HepG2 (cell line): ENCODE results near the gene DNAI4. TPM values are rescaled to one million over a fixed set of nuclear protein-coding genes. Genes with fewer than 3 reads are reported as not detected.
A peak's percentile ranks its signal among the peaks of the same experiment; 100 is the strongest.

Source experiments
- ASH2L ChIP-seq: fragments of 300-600, 200-600 bp; sonication (generic); IDR thresholded peaks from 2 replicates; pipeline ENCODE4 v1.7.0; 2017; ENCODE audit warnings: low read depth, mild to moderate bottlenecking, moderate library complexity, mixed read lengths, low read length; ENCODE audit not compliant: insufficient read length
- ATF3 ChIP-seq: sonication (generic); formaldehyde crosslinking; IDR thresholded peaks from 2 replicates; pipeline ENCODE4 v1.4.0; 2020; ENCODE audit warnings: missing genetic modification reagents
- CEBPG ChIP-seq: IDR thresholded peaks from 2 replicates; pipeline ENCODE4 v1.6.1; 2016
- HNF4G ChIP-seq, 2 experiments: sonication (generic) in 1 of 2; formaldehyde crosslinking in 1 of 2; IDR thresholded peaks; 2 replicates each; pipeline versions ENCODE4 v1.4.0 to v1.6.1; 2011 to 2020; ENCODE audit warnings: borderline replicate concordance in 2 of 2, low read depth in 2 of 2, mild to moderate bottlenecking in 2 of 2, low read length in 1 of 2, missing genetic modification reagents in 1 of 2, moderate library complexity in 1 of 2
- KMT2A ChIP-seq: sonication (generic); formaldehyde crosslinking; IDR thresholded peaks from 2 replicates; pipeline ENCODE4 v1.4.0; 2020; ENCODE audit warnings: missing genetic modification reagents
- KMT2B ChIP-seq: IDR thresholded peaks from 2 replicates; pipeline ENCODE4 v1.6.1; 2016; ENCODE audit warnings: missing genetic modification reagents, missing compliant biosample characterization
- PHF20 ChIP-seq: sonication (generic); formaldehyde crosslinking; IDR thresholded peaks from 2 replicates; pipeline ENCODE4 v1.5.0; 2020; ENCODE audit warnings: mild to moderate bottlenecking, missing genetic modification reagents
- PHF21A ChIP-seq: sonication (generic); formaldehyde crosslinking; IDR thresholded peaks from 2 replicates; pipeline ENCODE4 v1.5.0; 2020; ENCODE audit warnings: mild to moderate bottlenecking, missing genetic modification reagents
- SP2 ChIP-seq: sonication (generic); formaldehyde crosslinking; IDR thresholded peaks from 2 replicates; pipeline ENCODE4 v1.5.1; 2020; ENCODE audit warnings: mild to moderate bottlenecking, missing genetic modification reagents
- THAP8 ChIP-seq: sonication (generic); formaldehyde crosslinking; IDR thresholded peaks from 2 replicates; pipeline ENCODE4 v1.5.1; 2020; ENCODE audit warnings: missing genetic modification reagents, mild to moderate bottlenecking, borderline replicate concordance
- ZBTB25 ChIP-seq: IDR thresholded peaks from 2 replicates; pipeline ENCODE4 v1.6.1; 2018; ENCODE audit warnings: missing genetic modification reagents
- ZBTB40 ChIP-seq, 2 experiments: fragments of 450-650 bp in 1 of 2; sonication (generic) in 1 of 2; formaldehyde crosslinking in 1 of 2; IDR thresholded peaks; 2 replicates each; pipeline versions ENCODE4 v1.6.1 to v1.8.0; 2016 to 2022; ENCODE audit warnings: antibody characterized with exemption in 1 of 2, mild to moderate bottlenecking in 1 of 2, missing genetic modification reagents in 1 of 2
- ZBTB46 ChIP-seq: sonication (generic); formaldehyde crosslinking; IDR thresholded peaks from 2 replicates; pipeline ENCODE4 v1.4.0; 2020; ENCODE audit warnings: mild to moderate bottlenecking, missing genetic modification reagents, borderline replicate concordance
- ZNF619 ChIP-seq: sonication (generic); formaldehyde crosslinking; IDR thresholded peaks from 2 replicates; pipeline ENCODE4 v1.4.0; 2020; ENCODE audit warnings: mild to moderate bottlenecking, missing genetic modification reagents
- polyA plus RNA-seq, 8 experiments: library from polyadenylated mRNA; depleted of rRNA in 3 of 8; stranded (reverse) in 7 of 8; unstranded in 1 of 8; fragments of >200 nt; fragmentation: Illumina TruSeq in 4 of 8; extraction: Trizol in 4 of 8; gene quantifications; 2 replicates each; pipeline versions ENCODE4 v1.2.1 to v1.2.3, GENCODE V29; 2011 to 2016; ENCODE audit warnings: low read depth in 4 of 8, missing spikeins in 1 of 8, mixed read lengths in 1 of 8; ENCODE audit not compliant: insufficient read depth in 1 of 8
- total RNA-seq, 5 experiments: library from RNA; depleted of rRNA; stranded (reverse); fragments of >200 nt; fragmentation: Illumina TruSeq; extraction: Trizol; gene quantifications; 2 replicates each; pipeline ENCODE4 v1.2.3, GENCODE V29; 2016; ENCODE audit warnings: low read depth in 1 of 5

Gene DNAI4
- total and polyA plus RNA-seq, 2 of the 13 experiments (the other 11 are each of a cell fraction or from before 2014, with no cell fraction given) = 0.04 to 0.08 TPM

GRCh38 chr1:66924756-66925557 lies at the start of gene DNAI4, which contains the start of gene MIER1 (continued):
- TF ChIP-seq ASH2L (peak; percentile 85), KMT2B (CRISPR knock-in tag) (peak; percentile 79), CEBPG (CRISPR knock-in tag) (no peak), ZNF619 (no peak), ATF3 (no peak), ZBTB40 (IDR thresholded peaks at IDR 0.05) (no peak), ZBTB40 (CRISPR knock-in tag; IDR thresholded peaks at IDR 0.05) (no peak), PHF21A (peak; percentile 64; the same call in 1 of the 2 replicates), HNF4G (IDR thresholded peaks at IDR 0.05; ENCODE audit: borderline replicate concordance, low read depth, low read length) (no peak), HNF4G (CRISPR knock-in tag; IDR thresholded peaks at IDR 0.05; ENCODE audit: borderline replicate concordance, low read depth) (no peak; the same call in 1 of the 2 replicates), ZBTB25 (peak; percentile 62), KMT2A (CRISPR knock-in tag) (peak; percentile 61; the same call in 1 of the 2 replicates), THAP8 (CRISPR knock-in tag) (no peak), ZBTB46 (CRISPR knock-in tag) (no peak), PHF20 (CRISPR knock-in tag) (peak; percentile 84), SP2 (CRISPR knock-in tag) (peak; percentile 73)
